NCI-H2107 (cell line): ENCODE data around the gene DTNB.
A peak's percentile ranks its signal among the peaks of the same experiment; 100 is the strongest.

ENCODE experiments used
- DNase-seq: peaks from one replicate; lab custom pipeline; 2025; lab: John Stamatoyannopoulos, UW

Gene DTNB

DNA sequence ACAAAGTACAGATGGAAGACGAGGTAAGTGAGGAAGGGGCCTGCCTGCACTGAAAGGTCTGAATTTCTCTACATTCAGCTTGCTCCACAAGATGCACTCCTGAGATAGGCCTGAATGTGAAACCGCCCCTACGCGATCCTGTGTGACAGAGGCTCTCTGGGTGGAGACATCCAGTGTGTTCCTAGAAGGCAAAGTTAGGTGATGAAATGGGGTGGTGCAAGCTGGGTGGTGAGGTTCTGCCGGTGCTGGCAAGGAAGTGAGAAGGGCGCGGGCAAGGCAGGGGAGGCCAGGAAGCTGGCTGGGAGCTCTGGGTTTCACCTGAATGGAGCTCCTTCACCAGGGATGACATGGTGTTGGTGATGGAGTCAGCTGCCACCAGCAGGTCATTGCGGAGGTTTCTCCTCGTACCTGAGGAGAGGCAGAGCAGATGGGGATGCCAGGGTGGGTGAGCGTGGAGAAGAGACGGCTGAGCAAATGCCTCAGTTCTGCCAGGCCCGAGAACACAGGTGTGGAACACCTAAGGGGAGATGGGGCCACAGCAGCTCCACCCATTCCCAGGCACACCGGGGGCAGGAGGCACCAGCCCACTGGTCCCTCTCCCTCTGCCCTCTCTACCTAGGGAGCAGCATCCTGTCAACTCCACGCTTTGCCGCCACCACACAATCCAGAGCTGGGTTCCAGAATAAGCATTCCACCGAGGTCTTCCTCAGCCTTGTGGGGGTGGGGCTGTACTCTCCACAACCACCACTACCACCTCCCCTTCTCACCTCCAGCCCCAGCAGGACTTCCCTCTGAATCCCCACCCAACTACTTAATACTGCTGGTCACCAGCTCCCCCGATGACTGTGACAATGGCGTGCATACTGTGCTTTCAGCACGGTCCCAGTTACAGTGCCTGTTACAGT lies 286.2 kb downstream of the DTNB start:
- no peak for DNase-seq

DNA sequence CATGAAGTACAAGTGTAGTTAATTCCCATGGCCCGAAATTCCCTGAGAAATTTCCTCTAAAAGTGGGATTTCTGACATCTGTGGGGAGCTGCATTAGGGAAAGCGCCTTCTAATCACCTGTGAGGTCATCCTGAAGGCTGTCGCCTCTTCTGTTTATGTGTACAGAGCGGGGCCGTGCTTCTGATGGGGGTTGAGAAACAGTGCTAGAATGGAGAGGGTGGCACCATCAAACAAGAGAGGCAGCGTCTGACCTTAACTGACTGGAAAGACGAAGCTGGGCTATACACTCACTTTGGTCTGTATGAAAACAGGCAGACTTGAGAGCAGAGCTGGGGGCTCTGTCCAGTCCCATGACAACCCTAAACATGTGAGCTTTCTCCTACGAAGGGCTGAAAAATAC lies 287.5 kb downstream of the DTNB start:
- no peak for DNase-seq

DNA sequence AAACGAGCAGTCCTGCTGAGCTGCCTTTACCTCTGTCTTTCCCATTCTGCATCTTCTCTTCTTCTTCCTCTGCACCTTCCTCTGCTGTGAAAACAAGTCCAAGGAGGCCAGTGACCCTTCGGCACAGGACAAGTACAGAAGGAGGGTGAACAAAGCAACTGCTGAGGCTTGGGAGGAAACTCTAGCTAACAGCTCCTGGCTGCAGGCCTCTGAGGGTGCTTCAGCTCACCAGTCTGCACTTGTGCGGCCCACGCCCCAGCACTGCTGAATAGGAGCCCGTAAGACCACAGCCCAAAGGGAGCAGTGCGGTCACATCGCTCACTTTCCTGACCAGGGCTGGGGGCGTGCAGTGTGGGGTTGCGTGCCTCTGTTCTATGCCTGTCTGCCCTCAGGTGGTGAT lies 289.6 kb downstream of the DTNB start:
- DNase-seq, result no peak

DNA sequence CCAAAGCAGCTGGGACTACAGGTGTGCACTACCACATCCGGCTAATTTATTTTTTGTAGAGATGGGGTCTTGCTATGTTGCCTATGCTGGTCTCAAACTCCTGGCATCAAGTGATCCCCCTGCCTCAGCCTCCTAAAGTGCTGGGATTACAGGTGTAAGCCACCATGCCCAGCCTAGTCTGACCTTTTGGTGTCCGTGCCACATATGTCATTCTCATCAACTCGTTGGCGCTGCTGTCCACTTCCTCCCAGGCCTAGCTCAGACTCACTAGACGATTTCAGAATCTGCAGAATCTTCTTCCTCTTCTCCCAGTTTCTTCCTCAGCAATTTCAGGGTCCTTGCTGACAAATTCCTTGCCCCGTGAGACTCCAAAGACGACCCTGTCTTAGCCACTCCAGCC lies 291.9 kb downstream of the DTNB start:
- DNase-seq, result no peak

DNA sequence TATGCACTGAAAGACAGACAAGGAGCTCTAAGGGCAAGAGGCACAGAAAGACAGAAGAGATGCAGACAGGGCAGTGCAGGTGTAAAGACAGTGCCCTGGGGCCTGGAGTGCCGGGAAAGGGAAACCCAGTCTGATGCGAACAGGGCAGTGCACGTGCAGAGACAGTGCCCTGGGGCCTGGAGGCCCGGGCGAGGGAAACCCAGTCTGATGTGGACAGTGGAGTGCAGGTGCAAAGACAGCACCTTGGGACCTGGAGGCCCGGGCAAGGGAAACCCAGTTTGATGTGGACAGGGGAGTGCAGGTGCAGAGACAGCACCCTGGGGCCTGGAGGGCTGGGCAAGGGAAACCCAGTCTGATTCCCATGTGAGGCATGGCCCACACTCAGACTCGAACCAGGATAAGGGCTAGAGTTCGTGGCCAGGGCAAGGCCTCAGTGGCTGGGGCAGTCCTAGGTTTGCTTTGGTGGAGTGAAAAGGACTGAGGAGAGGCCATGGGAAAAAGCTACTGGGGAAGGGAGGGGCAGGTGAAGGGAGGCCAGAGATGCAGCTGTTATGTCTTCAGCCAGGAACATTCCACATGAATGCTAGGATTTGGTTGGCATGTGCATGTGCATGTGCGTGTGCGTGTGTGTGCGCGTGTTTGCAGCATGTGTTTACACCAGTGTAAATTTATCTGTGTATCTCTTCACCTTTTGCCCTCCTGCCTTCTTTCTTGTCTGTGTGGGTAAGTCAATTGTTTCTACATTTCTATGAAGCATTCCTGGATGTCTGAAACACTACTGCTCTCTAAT lies 292.6 kb downstream of the DTNB start:
- no peak for DNase-seq

DNA sequence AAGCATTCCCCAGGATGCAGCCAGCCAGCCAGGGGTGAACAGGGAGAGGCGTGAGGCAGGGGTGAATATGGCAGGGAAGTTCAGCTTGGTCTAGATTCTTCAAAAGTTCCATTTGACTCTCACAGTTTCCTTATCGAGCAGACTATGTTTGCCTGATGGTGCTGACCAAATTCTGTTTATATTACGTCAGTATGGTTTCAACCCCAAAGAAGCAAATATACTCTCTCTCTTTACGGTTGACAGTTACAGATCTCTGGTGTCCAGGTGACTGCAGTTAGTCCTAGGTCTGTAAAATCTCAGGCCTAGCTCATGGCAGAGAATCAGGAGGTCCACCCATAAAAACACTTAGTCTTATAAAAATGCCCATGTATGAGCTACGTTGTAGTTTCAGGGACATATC lies 293.4 kb downstream of the DTNB start:
- DNase-seq, result no peak

DNA sequence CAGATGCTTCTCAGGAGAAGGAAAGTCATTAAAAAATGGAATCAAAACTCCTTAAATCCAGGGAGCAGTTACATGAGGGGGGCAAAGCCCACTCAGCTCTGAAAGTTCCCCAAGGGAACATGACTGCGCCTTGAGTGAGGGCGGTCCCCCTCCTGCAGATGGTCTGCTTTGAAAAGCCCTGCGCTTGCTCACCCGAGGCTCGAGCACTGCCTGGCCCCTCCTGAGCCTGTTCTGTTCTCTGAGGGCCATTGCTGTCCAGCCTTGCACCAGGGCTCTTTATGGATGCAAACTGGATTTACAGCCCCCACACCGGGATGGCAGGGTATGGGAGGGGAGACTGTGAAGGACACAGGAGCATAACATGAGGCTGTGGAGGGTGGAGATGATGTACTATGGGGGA lies 293.8 kb downstream of the DTNB start:
- no peak for DNase-seq

DNA sequence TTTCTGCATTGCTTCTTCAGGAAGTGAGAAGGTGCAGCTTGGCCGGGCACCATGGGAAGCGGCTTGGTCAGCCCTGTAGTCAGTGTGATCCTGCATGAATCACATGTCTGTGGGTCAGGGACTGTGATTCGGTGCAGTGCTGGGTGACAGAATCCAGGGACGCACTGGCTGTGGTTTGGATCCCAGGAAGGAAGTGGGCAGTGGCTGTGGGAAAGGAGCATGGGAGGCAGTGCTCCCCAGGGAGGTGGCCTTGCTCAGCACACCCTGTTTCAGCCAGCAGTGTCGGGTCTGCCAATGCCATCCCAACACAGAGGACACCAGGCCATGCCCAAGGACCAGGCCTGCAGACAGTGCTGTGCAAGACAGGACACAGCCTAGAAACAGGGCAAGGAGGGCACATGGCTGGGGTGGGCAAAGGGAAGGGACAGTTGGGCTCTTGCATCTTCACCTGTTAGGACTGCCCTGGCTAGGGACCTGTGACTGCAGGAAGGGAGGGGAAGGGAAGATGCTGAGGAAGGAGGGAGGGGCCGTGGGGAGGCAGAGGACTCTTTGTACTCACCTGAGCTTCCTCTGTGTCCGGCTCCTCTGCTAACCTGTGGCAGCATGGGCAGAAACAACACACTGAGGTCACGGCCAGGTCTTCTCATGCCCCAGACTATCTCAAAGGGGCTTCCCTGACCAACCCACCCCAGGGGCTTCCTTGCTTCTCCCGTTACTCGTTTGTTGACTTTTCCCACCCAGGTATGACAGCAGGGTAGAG lies 294.5 kb downstream of the DTNB start:
- DNase-seq, result no peak

DNA sequence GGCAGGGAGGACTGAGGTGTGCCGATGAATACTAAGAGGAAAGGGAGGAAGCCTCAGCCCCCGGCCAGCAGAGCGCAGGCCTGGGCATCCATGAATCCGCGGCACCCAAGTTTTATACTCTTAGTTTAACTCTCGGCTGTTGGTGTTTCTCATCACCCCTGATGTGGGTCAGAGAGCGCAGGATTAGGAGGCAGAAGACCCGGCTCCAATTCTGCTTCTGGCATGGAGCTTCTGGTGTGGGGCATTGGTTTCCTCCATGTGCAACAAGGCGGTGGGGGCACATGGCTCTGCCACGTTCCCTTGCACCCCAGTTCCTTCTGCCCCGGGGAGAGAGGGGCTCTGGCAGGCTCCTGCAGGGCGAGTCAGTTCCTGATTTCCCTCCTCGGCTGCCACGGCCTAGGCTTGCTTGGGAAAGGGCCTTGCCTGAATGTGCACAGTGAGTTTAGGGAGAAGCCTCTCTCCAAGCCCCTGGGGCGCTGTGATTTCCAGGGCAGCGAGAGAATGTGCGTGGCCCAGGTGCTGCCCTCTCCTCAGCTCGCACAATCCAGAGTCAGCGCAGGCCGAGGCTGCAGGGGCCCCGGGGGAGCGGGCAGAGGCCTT lies 295.5 kb downstream of the DTNB start:
- no peak for DNase-seq

DNA sequence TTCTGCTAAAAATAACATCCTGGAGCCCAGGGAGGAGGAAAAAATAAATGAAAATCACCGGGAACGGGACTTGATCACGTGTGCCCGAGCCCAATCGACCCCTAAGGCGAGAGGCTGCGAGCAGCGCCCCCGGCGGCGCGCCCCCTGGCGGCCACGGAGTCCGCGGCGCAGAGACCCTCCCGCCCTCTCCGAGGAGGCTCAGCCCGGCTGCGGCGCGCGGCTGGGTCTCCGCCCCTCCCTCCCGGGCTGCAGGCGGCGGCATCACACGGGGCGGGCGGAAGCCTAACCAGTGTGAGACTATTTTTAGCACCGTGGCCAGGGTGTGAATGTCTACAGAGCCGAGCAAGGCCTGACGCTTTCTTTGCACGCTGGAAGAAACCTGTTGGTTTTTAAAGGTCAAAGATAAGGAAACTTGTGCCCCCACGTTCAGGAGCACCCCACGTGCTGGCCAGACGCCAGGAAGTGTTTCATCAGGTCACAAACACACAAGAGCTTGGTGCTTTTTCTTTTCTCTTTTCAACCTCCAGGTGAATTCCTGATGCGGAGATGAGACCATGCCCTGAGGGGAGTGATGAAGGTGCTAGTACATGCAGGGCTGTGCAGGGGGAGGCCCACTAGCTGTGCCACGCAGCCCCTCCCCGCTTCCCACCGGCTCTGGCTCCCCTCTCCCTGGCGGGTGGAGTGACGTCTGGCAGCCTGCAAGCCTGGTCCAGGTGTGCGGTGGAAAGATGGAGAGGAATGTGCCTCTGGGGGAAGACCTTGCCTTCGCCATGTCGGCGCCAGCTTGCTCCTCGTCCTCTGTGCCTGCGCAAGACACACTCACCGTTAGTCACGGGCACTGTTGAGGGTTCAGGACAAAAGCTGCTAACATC lies 296.4 kb downstream of the DTNB start:
- peak; percentile 79 for DNase-seq

DNA sequence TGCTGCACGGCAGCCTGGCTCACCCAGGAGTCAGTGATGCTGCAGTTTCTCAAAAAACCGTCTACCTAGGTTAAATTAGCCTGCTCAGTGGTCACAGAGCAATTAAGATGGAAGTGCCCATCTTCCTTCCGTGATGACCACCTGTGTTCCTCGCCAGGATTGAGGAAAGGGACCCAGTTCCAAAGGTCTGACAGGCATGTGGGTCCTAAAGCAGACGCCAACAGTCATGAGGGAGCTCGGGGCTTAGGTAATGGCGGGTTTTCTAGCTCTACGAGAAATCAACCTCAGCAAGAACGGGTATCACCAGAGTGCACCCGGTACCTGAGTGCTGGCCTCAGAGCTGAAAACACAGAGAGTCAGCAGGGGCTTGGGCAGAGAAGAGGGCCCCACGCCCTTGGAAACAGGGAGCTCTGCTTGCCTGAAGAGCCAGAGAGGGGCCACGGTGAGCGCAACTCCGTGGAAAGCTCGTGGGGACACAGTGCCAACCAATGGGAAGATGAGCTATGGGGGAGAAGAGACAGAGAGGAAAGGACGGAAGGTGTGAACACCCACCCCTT lies 297.3 kb downstream of the DTNB start:
- DNase-seq, result no peak

DNA sequence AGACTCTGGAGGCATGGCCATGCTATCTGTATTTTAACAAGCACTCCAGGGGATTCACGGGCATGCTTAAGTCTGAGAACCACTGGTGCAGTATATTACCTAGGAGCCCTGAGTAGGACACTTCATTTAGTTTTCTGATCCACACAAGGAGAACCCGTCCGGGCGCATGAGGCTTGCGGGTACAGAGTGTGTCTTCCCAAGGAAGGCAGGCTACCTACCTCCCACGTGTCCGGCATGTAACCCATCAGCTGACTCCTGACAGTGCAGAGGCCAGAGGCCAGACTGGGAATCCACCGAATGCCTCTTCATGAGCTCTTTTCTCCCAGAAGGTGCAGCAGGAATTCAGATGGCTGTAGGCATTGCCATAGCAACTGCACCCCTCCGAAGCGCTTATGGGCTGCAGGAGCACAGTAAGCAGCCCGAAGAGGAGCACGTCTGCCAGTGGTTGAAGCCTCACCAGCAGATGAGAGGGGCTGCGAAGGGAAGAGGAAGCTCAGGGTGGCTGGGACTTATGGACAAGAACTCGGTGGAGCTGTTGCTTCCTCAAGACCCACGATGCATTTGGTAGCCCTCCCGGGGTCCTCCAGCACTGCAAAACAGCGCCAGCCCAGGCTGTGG lies 297.9 kb downstream of the DTNB start:
- DNase-seq, result no peak

DNA sequence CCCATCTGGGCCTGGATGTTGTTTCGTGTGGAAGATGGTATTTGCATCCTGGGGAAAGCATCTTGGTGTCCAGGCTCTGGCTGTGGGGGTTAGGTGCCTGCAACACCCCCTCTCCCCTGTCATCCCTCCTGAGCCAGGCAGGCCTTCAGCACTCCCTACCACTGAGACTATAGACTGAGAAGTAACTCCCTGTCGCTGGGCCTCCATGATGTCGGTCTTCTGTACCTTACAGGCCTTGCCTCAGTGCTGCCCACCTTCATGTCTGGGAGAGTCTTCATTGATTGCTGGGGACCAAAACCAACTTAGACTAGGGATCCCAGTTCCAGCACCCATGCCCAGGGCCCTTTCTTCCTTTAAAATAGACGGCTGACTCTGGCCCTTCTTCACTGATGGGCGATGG lies 298.6 kb downstream of the DTNB start:
- DNase-seq, result no peak

DNA sequence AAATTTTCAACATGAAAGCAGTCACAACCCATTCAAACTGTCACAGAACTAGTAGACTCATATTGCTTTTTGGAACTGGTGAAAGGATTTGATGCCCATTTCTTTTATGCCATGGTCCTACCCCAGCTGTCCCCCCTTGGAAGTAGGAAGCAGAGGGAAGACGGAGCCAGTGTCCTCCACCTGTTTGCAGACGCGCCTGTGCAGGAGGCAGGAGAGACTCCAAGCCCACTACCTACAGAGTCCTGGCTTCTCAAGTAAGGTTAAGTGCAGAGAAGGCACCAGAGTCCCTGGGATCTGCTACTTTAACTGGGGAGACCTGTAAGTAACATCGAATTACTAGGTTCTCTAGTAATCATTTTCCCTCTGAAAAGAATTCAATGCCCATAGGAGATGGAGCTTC lies 299.0 kb downstream of the DTNB start:
- no peak for DNase-seq

DNA sequence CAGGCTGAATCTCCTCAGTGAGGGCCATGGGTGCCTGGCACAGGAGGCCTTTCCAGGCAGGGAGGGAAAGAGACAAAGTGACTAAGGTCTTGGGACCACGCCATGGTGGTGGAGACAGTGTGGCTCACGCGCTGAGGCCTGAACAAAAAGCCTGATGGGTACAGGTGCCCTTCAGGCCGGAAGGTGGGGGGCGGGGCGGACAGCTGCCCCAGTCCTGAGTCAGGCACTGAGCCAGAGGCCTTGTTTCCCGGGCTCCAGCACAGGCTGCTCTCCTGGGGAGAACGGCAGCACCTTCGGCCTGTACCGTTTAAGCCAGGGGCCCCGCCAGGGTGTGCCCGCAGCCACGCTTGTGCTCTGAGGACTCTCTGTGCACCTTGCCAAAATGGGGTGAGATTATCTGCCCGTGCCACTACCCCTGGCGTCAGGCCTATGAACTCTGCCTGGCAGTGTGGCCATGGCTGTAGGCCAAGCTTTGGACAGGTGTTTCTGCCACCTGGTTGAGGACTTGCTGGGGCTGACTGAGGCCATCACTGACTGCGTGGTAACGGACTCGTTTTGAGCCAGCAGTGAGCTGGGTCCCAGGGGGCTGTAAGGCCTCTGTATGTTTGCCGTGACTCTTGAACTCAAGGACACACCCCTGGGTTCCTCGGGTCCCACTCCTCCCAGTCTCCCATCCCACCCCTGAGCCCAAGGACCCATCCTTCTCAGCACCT lies 300.0 kb downstream of the DTNB start:
- DNase-seq, result peak; percentile 5

DNA sequence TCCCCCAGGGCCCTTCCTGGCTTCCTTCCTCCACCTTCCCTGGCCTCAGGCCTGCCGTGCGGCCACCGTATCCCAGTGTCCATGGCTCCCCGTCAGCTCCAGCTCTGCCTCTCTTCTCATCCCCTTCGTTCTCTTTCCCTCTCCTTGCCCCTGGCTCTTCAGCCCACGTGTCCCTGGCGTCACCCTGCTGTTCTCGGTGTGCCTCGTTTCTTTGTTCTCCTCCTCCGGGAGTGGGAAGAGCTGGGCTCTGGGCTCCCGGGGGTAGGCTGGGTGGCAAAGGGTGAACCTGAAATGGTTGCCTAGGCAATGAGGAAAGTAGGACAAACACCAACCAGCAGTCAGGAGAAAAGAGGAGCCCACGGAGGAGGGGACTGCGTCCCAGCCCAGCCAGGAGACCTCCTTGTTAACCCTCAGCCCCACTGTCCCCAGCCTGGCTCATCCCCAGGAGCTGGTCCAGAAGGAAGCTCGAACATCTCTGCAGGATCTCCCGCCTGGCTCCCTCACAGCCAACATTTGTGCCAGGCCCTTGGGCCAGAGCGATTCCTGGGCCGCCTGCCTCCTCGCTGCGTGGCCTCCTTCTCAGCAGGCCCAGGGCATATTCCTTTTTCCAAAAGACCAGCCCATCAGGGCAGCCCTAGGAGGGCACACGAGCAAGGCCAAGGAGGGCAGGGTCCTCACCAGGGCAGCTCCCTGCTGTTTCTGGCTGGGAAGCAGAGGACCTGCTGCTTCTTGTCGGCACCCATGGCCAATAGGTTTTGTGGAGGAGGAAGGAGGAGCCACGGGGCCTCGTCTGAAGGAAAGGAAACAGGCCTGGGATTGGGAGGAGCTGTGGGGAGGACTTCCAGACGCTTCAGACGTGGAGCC lies 300.7 kb downstream of the DTNB start:
- DNase-seq, result no peak

DNA sequence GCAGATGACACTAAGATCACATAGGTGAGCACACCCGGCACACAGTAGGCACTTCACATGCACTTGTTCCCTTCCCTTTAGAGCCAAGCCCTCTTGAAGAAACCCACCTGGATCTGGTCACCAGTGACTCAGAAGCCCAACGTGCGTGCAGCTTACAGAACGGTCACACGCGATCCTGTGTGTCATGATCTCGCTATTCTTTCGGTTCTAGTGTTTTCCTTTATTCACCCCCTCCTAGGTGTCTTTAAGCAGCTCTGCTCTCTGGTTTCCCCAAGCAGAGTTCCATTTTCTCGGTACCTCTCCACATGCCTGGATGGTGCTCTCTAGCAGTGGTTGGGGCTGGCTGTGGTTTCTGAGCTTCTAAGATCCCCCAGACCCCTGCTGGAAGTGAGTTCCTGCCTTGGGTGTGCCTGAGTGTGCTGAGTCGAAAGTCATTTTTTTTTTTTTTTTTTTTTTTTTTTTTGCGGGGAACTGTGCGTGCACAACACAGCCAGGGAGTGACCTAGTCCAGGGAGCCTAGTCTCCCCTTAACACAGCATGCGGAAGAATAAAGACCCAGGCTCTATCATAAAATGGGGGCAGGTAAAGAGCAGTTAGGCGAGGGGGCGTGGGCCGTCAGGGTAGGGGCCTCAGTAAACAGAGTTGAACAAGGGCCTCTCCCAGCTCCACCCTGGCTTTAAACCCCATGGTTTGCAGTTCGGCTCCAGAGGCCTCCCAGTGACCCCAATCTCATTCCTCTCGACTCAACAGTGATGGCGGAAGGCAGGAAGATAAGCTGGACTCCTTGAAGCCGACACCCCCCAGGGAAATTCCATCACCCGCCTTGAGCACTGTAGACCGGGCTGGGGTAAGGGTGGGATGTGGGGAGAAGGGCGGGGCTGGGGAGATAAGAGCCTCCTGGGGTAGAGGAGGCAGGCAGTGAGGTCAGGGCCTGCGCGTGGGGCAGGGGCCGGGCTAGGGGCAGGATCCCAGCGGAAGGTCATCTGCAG lies 301.8 kb downstream of the DTNB start:
- no peak for DNase-seq

DNA sequence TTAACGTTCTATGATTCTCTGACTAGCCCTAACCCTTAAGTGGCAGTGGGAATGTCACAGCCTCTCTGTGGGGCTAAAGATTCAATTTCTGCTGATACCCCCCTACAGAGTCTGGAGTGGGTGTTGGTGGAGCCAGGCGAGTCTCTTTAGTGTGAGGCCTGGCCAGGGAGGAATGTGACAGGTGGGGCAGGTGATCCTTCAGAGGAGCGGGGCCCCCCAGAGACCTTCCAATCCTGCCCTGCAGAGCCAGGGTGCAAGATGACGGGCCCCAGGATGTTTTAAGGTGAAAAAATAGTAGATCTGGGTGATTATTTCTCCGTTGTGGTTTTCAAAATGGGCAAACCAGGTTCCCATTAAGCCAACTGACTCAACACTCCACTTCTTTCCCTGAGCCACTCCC lies 303.5 kb downstream of the DTNB start:
- no peak for DNase-seq
